IPS-15b (cell line): ENCODE measurements around the gene BICD1.
"Not testable (repeated sequence)": the region's sequence is repeated elsewhere in the genome, so short reads cannot be mapped to it uniquely, and the experiment has no call there.

Experiments
- H3K27me3 ChIP-seq: one replicate; pipeline ENCODE4 v1.6.1; 2013; ENCODE audit warnings: low read length; ENCODE audit not compliant: control insufficient read depth, insufficient read depth
- H3K36me3 ChIP-seq: one replicate; pipeline ENCODE4 v1.6.1; 2013; ENCODE audit warnings: low read length; ENCODE audit not compliant: control insufficient read depth, insufficient read depth
- H3K4me1 ChIP-seq: one replicate; pipeline ENCODE4 v1.6.1; 2013; ENCODE audit warnings: mild to moderate bottlenecking, low read length; ENCODE audit not compliant: control insufficient read depth, insufficient read depth
- H3K4me3 ChIP-seq: one replicate; pipeline ENCODE4 v1.5.1; 2013; ENCODE audit warnings: low read depth, low read length
- H3K9ac ChIP-seq: one replicate; pipeline ENCODE4 v1.6.1; 2013; ENCODE audit warnings: low read depth, mild to moderate bottlenecking, low read length
- H3K9me3 ChIP-seq: one replicate; pipeline ENCODE4 v1.6.1; 2013; ENCODE audit warnings: mild to moderate bottlenecking, low read length; ENCODE audit not compliant: control insufficient read depth, insufficient read depth

The BICD1 gene

DNA sequence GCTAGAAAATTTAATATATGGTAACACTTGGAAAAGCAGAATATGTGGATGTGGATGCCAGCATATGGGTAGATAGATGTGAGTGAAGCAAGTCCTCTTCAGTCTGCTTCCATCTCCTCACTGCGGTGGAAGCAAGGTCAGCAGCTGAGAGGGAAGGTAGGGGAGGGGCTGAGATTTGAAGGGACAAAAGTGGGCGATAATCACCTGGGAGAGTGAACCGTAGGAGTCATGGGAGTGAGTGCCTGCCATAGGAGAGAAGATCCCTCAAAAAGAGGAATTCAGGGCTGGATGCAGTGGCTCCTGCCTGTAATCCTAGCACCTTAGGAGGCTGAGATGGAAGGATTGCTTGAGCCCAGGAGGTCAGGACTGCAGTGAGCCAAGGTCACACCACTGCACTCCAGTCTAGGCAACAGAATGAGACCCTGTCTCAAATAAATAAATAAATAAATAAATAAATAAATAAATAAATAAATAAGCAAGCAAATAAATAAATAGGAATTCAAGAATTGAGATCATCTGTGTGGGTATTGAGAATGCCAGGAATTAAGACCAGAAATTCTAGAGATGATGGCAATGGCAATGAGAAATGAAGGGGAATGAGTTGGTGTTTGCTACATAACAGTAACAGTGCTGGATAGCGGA is 123.4 kb downstream of the BICD1 start:
- H3K4me1 ChIP-seq: no peaks in the 10 kb centered on the region
- H3K9me3 ChIP-seq: no peaks in the 10 kb centered on the region
- no peaks in the 10 kb centered on the region for H3K27me3 ChIP-seq
- H3K36me3 ChIP-seq: peaks cover 5% of the 10 kb centered on the region
- H3K9ac ChIP-seq: no peak overlapping the region
- H3K4me3 ChIP-seq: no peak overlapping the region

DNA sequence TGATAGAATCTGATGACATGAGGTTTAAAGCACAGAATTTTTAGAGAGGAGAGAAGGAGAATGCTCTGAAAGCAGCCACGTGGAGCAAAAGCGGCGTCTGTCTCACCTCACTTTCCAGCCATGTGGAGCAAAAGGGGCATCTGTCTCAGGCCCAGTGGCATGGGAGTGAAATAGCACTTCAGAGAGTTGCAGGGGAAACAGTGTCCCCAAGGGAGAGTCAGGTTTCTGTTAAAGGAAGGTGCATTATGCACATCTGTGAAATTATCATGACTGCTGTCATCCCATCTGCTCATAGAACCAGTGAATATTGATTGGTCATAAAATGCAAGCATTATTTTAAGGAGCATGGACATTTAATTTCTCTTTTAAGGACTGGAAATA is 124.0 kb downstream of the BICD1 start:
- Histone ChIP-seq H3K4me1 (no peaks in the 10 kb centered on the region), H3K9me3 (no peaks in the 10 kb centered on the region), H3K36me3 (peaks cover 3% of the 10 kb centered on the region), H3K9ac (no peak overlapping the region), H3K4me3 (no peak overlapping the region), H3K27me3 (no peaks in the 10 kb centered on the region)

- H3K9ac ChIP-seq, H3K4me1 ChIP-seq, H3K9me3 ChIP-seq, H3K36me3 ChIP-seq, H3K27me3 ChIP-seq, H3K4me3 ChIP-seq: not testable (repeated sequence)
Observed at GRCh38 chr12:32231361-32231760, 124.7 kb downstream of the BICD1 start.

GRCh38 chr12:32233568-32233967 is 126.9 kb downstream of the BICD1 start:
- no peak overlapping the region for H3K4me3 ChIP-seq
- H3K9me3 ChIP-seq: no peaks in the 10 kb centered on the region
- H3K9ac ChIP-seq: no peak overlapping the region
- no peaks in the 10 kb centered on the region for H3K4me1 ChIP-seq
- no peaks in the 10 kb centered on the region for H3K36me3 ChIP-seq
- no peaks in the 10 kb centered on the region for H3K27me3 ChIP-seq

DNA sequence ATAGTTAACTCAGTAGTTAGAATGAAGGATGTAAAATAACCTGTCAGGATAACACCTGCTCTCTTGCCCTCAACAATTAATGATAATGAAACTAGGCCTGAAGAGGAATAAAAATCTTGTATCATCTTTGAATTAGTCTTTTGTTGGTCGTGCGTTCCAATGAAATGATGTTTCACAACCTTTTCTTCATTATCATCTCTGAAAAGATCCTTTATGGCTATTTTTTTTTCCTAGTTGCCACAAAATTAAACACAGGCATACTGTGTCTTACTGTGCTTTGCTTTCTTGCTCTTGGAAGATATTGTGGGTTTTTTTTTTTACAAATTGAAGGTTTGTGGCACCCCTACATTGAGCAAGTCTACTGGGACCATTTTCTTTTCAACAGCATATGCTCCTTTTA is 128.6 kb downstream of the BICD1 start:
- Histone ChIP-seq H3K9ac (no peak overlapping the region), H3K4me3 (no peak overlapping the region), H3K27me3 (no peaks in the 10 kb centered on the region), H3K36me3 (no peaks in the 10 kb centered on the region), H3K9me3 (no peaks in the 10 kb centered on the region), H3K4me1 (no peaks in the 10 kb centered on the region)

- no peaks in the 10 kb centered on the region for H3K4me1 ChIP-seq
- no peak overlapping the region for H3K9ac ChIP-seq
- no peak overlapping the region for H3K4me3 ChIP-seq
- H3K9me3 ChIP-seq: no peaks in the 10 kb centered on the region
- H3K36me3 ChIP-seq: no peaks in the 10 kb centered on the region
- no peaks in the 10 kb centered on the region for H3K27me3 ChIP-seq
Observed at GRCh38 chr12:32240162-32240561, 133.5 kb downstream of the BICD1 start.

DNA sequence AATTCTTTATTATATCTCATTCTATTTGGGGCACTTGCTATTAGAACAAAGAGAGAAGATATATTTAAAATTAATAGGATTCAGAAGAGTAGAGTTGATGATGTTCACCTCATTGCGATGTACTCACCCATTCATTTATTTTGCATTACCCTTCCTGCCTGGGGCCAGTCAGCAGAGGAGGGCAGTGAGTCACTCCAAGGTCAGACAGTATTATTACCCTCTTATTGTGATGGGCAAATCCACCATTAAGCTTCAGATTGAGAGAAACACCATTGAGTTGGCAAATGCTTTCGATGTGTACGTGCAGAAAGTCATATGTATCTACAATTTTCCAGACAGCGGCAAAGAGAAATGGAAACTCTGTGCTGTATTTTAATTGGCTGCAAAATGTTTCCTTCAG is 134.2 kb downstream of the BICD1 start:
- H3K9ac ChIP-seq: no peak overlapping the region
- no peaks in the 10 kb centered on the region for H3K36me3 ChIP-seq
- H3K4me1 ChIP-seq: no peaks in the 10 kb centered on the region
- no peak overlapping the region for H3K4me3 ChIP-seq
- H3K27me3 ChIP-seq: no peaks in the 10 kb centered on the region
- H3K9me3 ChIP-seq: no peaks in the 10 kb centered on the region

- Histone ChIP-seq H3K4me3 (no peak overlapping the region), H3K36me3 (no peaks in the 10 kb centered on the region), H3K9me3 (no peaks in the 10 kb centered on the region), H3K9ac (no peak overlapping the region), H3K27me3 (no peaks in the 10 kb centered on the region), H3K4me1 (no peaks in the 10 kb centered on the region)
Observed at GRCh38 chr12:32242641-32243040, 136.0 kb downstream of the BICD1 start.

GRCh38 chr12:32248441-32249140 is 141.9 kb downstream of the BICD1 start:
- Histone ChIP-seq H3K9ac (no peak overlapping the region), H3K4me1 (peaks cover 15% of the 10 kb centered on the region), H3K4me3 (no peak overlapping the region), H3K36me3 (no peaks in the 10 kb centered on the region), H3K27me3 (no peaks in the 10 kb centered on the region), H3K9me3 (no peaks in the 10 kb centered on the region)

GRCh38 chr12:32249777-32250176 is 143.1 kb downstream of the BICD1 start:
- H3K27me3 ChIP-seq: no peaks in the 10 kb centered on the region
- H3K9ac ChIP-seq: no peak overlapping the region
- no peak overlapping the region for H3K4me3 ChIP-seq
- no peaks in the 10 kb centered on the region for H3K36me3 ChIP-seq
- H3K9me3 ChIP-seq: no peaks in the 10 kb centered on the region
- H3K4me1 ChIP-seq: peaks cover 15% of the 10 kb centered on the region

DNA sequence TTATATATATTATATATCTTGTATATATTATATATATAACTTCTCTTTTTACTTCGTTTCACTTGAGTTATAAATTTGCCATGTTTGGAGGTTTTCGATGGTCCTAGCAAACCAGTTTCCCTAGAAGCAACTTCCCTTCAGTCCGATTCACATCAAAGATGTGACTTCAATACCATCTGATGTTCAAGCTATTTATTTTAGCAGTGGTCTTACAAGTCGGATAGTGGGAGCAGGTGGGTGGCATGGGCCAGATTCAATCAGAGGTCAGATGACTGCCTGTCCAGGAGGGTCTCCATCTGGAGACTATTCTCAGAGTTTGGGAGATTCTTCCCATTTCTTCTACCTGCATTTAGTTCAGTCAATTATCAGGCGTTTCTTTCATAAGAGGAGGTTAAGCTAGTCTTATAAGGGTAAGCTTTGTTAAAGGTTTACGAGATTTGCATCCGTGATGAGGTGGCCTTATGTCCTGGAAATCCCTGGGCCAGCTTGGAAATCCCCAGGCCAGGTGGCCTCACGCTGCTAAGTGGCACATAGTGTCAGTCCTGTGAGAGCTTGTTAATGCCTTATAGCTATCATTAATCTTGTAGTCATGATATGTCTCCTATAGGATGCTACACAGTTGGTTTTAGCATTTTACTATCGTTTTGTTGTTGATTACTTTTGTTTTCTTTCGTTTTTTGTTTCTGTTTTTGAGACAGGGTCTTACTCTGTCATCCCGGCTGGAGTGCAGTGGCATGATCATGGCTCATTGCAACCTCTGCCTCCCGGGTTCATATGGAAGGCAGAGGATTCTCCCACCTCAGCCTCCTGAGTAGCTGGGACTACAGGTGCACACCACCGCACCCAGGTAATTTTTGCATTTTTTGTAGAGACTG is 145.8 kb downstream of the BICD1 start:
- Histone ChIP-seq H3K36me3 (no peaks in the 10 kb centered on the region), H3K27me3 (no peaks in the 10 kb centered on the region), H3K4me3 (no peak overlapping the region), H3K4me1 (peaks cover 15% of the 10 kb centered on the region), H3K9ac (no peak overlapping the region), H3K9me3 (no peaks in the 10 kb centered on the region)
